HG03139 (cell line): ENCODE results near the gene PINLYP.

Experiments used
- ATAC-seq: cut with Tn5 transposase; IDR thresholded peaks from one replicate; pipeline ENCODE4 v1.9.1; 2021; ENCODE audit not compliant: unreplicated experiment

Gene PINLYP

DNA sequence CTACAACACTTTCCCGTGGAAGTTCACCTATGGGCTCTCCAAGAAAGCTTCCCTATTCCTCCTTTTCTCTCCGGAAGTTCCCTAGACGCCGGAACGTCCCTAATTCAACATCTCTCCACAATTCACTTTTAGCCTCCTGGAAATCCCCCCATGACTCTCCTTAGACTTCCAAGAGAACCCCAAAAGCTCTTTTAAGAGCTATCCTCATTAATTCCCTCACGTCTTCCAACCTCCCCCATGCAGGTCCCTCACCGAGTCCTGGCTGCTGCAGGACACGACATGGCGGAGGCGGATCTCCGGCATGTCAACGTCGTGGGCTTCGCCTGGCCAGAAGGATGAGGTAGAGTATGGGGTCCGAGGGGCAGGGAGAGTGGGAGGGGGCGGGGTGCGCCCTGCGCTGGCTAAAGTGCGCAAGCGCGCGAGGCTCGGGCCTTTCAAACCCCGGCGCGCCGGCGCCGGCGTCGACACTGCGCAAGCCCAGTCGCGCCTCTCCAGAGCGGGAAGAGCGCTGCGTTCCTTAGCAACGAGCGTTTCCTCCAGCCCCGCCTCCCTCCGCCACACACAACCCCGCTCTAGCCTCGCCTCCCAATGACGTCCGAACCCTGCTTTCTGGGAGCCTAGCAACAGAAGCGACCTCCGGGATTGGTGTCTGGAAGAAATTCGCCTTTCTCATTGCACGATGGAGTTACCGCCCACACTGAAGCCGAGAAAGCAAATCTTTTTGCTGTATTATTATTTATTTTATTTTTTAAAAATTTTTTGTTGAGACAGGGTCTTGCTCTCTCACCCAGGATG lies at the start of gene PINLYP, which contains the start of gene XRCC1:
TSS of gene PINLYP (plus strand) at position 646 of the 795 bp plus-strand sequence. CDS start 1,391 bp downstream, outside the sequence.
TSS of gene XRCC1 (minus strand) at position 372 of the 795 bp plus-strand sequence. CDS start at position 303, 69 bp downstream.
- ATAC-seq = peak; percentile 94

DNA sequence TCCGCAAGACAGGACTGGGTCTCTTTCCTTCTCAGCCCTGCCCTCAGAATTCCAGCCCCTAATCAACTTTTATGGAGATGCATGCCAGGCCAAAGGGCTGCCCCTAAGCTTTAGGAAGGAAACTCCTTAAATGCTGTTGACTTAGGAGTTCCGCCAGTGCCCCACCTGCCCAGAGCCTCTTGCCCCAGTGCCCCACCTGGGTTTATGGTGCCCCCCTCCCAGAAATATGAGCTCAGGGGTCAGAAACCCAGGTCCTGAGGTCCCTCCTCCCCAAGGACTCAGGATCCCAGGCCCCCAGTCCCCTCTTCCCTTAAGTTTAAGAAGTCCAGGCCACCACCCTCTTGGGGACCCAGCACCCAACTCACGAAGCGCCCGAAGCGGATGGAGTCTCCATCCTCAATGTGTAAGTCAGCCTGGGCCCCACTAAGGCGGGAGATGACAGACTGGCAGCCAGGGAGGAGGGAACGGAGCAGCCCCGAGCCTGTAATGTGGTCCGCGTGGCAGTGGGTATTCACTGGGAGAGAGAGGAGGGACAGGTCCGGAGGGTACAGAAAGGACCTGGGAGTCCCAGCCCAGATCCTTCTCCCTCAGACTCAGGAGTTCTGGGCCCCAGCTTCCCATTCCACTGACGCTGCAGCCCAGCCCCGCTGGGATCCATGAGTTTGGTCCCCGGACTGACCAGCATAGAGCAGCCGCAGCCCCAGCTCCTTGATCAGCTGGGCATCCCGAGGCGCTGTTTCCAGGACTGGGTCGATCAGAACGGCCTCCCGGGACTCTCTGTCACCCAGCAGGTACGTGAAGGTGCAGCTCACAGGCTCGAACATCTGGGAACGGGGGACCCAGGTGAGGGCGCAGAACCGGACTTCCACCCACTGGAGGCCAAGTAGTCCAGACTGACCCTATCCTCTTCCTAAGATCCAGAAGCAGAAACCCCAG lies 49.5 kb upstream of the PINLYP start:
- no peak for ATAC-seq

DNA sequence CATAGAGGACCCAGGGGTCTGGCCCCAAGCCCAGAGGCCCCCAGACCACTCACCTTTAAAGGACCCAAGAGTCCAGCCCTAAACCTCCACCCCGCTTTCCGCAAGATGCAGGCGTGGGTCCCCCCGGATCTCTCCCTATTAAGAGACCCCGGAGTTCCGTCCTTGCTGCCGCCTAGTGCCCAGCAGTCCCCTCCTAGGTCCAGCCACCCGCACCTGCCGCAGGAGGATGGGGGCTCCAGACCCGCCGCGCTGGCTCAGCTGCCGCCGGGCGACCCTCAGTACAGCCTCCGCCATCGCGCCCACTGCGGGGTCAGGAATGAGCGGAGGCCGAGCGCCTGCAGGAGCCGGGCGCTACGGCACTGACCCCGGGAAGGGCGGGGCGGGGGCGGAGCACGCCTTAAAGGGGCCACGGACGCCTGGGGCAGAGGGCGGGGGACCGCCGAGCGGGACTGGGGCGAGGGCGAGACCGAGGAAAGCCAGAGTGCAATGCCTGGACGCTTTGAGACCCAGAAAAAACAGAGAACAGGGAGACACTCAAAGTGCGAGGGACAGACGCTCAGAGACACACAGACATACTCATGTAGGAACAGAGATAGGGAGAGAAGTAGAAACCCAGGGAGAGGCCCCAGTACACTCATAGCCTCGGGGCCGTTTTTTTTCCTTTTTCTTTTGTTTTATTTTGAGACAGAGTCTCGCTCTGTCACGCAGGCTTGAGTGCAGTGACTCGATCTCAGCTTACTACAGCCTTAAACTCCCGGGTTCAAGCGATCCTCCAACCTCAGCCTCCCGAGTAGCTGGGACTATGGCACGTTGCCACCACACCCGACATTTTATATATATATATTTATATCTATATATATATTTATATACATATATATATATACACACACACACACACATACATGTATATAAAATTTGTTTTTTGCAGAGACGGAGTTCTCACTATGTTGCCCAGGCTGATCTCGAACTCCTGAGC lies 48.4 kb upstream of the PINLYP start, which contains the start of gene ETHE1:
TSS of gene ETHE1 (minus strand) at position 318 of the 976 bp plus-strand sequence. CDS start at position 294, 24 bp downstream.
- no peak for ATAC-seq

- ATAC-seq = no peak
These were observed 47.6 kb upstream of the PINLYP start for GRCh38 chr19:43527860-43528622.

DNA sequence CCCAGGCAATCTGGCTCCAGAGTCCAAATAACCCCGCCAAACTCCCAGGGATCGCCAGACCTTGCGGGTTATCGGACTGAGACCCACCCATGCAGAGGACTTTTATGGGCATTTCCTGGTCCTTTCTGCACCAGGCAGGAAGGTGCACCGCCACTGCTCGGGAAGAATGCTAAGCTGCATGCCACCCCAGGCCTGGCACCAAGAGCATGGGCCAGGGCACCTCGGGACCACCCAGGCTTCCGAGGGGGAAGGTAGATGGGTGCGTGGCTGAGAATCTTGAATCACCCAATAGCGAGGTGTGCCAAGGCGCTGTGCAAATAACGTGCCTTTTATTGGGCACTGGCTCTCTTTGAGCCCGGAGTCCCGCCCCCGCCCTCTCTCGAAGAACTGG lies 43.0 kb upstream of the PINLYP start:
- peak; percentile 23 for ATAC-seq

DNA sequence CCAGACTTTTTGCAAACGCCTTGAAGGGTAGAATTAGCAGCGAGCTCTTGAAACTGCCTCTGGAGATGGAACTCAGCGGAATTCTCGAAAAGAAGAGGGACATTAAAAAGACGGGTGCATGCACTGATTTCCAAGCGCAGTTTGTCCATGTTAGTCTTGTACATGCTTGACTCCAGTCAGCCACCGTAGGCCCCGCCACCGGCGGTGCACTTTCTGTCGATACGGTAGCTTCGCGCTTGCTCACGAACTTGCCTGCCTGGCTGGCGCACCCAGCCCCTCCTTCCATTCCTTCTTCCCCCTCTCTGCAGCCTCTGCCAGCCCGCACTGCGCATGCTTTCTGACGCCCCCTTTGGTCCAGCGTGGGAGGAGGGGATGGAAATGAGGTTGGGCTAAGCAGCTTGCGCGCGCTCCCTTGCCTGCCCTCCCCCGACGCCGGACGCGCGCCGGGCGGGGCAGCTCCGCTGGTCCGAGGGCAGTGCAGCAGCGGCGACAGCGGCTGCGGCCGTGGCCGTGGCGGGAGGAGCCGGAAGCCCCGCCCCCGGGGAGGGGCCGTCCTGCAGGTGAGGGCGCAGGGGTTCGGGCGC lies 42.5 kb upstream of the PINLYP start, which contains the start of gene ZNF575:
TSS of gene ZNF575 (plus strand) at position 227 of the 584 bp plus-strand sequence. CDS start 1,235 bp downstream, outside the sequence.
- ATAC-seq = peak; percentile 47

DNA sequence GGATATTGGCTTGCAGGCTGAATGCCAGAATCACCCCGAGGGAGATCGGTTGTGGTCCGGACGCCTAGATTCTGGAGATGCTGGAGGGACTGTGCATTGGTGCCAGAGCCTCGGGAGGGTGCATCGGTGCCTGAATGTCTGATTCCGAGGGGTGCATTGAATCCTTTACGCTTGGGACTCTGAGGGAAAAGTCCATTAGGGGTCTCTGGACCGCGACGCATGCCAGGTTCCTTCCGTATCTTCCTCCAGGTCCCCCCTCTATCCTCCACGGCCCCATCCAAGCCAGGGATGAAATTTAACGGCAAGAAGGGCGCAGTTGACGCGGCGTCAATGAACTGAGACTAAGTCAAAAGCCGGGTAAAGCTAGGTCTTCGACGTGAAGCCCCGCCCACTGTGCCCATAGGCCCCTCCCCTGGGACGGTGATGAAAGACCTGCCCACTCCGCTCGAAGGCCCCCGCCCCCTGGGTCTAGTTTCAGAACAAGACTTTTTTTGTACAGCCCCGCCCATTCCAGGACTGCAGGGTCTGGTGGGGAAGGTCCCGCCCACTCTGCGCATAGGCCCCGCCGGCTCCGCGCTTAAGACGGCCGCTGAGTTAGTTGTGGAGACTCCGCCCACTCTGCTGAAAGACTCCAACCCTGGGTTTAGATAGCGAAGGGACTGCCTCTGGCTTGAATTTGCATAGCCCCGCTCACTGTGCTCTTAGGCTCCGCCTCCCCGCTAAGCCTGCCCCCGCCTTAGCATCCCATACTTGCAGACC lies 41.9 kb upstream of the PINLYP start:
- peak; percentile 46 for ATAC-seq

- no peak for ATAC-seq
These were observed 41.2 kb upstream of the PINLYP start for GRCh38 chr19:43534305-43534815.

DNA sequence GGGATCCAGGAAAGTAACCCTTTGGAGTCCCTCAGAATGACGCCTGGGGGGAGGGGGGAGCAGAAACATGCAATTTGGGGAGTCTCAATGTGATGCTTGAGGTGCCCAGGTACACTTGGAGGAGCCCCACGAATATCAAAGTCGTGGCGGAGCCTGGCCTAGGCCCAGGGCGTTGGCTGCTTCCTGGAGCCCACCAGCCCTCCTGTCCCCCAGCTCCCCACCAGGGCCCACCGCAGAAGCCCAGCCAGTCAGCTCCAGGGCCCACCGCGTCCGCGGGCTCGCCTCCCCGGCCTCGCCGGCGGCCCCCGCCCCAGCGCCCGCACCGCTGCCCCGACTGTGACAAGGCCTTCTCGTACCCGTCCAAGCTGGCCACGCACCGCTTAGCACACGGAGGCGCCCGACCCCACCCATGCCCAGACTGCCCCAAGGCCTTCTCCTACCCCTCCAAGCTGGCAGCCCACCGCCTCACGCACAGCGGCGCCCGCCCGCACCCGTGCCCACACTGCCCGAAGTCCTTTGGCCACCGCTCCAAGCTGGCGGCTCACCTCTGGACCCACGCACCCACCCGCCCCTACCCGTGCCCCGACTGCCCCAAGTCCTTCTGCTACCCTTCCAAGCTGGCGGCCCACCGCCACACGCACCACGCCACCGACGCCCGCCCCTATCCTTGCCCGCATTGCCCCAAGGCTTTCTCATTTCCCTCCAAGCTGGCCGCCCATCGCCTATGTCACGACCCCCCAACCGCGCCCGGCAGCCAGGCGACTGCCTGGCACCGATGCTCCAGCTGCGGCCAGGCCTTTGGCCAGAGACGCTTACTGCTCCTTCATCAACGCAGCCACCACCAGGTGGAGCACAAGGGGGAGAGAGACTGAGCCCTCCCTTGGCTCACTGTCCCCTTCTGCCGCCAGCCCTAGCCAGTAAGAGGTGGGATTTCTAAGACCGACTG lies 40.5 kb upstream of the PINLYP start:
- no peak for ATAC-seq

- no peak for ATAC-seq
These were observed 36.7 kb upstream of the PINLYP start for GRCh38 chr19:43538922-43539321.

- ATAC-seq = no peak
These were observed 35.2 kb upstream of the PINLYP start for GRCh38 chr19:43540381-43540780.

DNA sequence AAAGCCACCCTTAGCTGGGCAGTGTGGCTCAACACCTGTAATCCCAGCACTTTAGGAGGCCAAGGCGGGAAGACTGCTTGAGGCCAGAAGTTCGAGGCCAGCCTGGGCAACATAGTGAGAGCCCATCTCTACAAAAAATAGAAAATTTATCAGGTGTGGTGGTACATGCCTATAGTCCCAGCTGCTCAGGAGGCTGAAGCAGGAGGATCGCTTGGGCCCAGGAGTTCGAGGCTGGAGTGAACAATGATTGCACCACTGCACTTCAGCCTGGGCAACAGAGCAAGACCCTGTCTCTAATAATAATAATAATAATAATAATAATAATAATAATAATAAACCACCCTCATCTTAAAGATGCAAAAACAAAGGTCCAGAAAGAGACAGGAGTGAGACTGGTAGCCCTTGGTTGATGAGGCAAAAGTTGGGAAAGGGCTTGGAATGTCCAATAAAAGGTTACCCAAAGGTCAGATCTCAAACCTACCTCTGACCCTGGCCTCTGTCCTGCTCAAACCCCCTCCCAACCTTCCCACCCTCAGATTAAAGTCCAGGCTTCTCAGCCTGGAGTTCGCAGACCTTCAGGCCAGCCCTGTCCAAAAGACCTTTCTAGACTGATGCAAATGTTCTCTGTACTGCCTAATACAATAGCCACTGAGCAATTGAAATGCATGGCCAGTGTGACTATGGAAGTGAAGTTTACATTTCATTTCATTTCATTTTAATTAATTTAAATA lies 33.5 kb upstream of the PINLYP start:
- ATAC-seq = no peak

- ATAC-seq = no peak
These were observed 31.5 kb upstream of the PINLYP start for GRCh38 chr19:43544077-43544476.

DNA sequence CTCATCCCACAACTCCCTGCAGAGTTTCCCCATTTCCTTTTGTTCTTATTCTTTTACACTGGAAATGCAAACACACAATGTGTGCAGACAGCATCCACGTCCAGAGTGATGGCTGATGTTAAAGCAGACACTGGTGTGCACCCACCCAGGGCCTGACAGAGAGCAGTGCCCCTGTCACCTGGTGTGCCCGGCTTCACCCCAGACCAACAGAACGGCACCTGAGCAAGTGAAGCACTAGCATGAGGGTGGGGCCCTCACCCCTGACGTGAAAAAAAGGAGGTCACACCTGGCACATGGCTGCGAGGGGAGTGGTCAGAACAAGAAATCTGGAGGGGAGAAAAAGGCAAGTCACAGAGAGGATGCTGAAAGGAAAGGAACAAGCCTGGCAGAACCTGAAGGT lies 30.3 kb upstream of the PINLYP start:
- ATAC-seq = no peak

DNA sequence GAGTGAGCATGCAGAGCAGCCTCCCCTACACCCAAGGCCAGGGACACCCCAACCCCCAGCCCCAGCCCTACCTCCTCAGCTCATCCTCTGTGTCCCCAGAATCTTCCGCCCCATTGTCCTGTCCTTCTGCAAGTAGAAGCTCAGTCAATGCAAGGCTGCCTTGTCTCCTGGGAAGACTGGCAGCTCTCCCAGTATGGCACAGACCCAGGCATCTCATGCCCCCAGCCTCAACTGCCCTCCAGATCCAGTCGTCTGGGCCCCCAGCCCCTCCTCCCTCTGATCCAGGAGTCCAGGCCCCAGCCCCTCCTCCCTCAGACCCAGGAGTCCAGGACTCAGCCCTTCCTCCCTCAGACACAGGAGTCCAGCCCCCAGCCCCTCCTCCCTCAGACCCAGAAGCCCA lies 29.6 kb upstream of the PINLYP start:
- no peak for ATAC-seq

GRCh38 chr19:43546581-43546980 lies 29.0 kb upstream of the PINLYP start:
- ATAC-seq = no peak
